ENCODE measurements around the gene PAPSS2.
A peak's percentile ranks its signal among the peaks of the same experiment; 100 is the strongest.
"Not testable (repeated sequence)": the region's sequence is repeated elsewhere in the genome, so short reads cannot be mapped to it uniquely, and the experiment has no call there.

PAPSS2 gene

DNA sequence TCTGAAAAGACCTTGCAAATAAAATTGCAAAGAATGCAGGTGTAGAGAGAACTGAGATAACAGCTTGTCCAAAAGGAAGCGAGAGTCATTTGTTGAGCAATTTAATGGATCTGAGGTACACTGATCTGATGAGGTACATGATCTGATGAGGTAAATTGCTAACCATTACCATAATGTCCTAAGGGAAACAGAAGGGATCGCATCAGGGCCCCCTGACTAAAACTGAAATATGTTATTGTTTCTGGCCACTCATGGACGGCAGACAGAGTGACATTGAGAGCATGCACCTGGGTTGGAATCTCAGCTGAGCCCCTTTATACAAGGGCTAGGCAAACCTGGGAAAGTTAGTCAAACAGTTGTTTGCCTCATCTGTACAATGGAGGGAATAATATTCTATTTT is 15.8 kb upstream of the PAPSS2 start:
- no peak for FAIRE-seq

DNA sequence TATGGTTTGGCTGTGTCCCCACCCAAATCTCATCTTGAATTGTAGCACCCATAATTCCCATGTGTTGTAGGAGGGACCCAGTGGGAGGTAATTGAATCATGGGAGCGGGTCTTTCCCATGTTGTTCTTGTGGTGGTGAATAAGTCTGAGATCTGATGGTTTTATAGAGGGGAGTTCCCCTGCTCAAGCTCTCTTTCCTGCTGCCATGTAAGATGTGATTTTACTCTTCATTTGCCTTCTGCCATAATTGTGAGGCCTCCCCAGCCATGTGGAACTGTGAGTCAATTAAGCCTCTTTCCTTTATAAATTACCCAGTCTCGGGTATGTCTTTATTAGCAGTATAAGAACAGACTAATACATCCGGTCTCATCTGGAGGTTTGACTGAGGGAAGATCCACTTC is 15.2 kb upstream of the PAPSS2 start:
- FAIRE-seq: not testable (repeated sequence)

DNA sequence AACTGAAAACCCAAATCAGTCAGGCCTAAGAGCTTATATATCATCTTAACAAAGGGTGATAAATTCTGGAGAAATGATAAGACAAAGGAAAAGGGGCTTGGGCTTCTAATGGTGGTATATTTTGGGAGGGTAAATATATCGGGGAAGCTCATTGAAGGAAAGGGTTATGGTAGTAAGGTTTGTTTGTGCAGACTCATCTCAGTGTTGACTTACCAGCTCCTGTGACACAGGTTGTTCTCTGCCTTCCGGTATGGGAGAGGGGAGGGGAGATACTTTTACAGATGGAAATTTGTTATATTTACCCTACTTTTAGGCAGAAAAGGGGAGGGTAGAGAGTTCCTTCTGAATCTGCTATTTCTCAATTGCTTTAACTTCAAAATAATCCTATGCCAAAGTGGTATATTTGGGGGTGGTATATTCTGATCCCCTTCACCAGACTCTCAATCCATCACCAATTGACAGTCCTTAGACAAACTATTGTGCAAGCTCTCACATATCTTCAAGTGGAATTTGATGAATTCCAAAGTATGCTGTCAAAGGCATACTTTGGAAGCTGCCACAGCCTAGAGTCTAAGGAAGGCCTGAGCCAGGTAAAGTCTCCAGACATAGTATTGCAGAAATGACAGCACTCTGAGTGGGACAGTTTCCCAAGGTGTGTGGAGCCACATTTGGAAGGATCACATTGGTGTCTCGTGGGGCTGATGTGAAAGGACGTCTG is 13.3 kb upstream of the PAPSS2 start:
- FAIRE-seq: no peak

DNA sequence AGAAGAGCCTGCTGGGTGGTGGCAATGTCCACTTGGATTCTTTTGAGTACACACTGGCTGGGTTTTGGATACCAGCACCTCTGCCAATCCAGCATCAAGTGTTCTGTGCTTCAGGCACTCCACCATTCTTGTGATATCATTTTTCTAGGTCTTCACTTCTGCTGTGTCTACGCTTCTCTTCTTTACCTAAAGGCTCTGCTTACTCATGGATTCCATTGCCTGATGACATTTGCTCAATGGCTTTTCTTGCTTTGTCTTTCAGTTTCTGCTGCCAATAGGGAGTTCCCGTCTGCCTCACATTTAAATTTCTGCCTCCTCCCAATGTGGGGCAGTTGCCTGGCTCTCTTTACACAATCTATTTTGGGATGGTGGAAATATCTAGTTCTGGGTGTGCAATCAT is 12.7 kb upstream of the PAPSS2 start:
- no peak for FAIRE-seq

DNA sequence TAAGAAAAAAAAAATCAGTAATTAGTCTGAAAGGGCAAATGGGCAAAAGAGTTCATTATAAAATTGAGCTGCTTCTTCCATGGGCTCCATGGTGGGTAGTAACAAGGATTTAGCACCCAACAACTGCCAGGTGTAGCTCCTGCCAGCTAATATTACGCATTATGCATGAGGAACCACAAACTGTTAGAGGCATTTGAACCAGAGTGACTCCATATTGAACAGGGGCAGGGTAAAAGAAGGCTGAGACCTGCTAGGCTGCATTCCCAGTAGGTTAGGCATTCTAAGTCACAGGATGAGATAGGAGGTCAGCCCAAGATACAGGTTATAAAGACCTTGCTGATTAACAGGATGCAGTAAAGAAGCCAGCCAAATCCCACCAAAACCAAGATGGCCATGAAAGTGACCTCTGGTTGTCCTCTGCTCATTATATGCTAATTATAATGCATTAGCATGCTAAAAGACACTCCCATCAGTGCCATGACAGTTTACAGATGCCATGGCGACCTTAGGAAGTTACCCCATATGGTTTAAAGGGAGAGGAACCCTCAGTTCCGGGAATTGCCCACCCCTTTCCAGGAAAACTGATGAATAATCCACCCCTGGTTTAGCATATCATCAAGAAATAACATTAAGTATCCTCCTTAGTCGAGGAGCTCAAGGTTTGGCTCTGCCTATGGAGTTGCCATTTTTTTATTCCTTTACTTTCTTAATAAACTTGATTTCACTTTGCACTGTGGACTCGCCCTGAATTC is 8.7 kb upstream of the PAPSS2 start:
- no peak for FAIRE-seq

DNA sequence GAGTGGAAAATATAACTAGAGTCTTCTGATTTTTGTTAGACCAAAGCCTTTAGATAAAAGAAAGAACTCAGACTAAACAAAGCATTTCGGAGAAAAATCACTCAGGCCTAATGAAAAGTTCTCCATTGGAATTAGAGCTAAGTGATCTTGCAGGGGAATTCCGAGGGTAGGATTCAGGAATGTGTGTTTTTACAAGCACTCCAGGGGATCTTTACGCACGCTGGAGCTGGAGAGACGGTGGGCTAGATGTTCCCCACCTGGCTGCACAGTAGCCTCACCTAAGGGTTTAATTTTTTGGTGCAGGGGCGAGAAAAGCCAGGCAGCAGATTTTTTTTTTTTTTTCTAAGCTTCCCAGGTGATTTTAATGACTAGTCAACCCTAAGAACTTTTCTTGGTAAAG is 7.9 kb upstream of the PAPSS2 start:
- no peak for FAIRE-seq

DNA sequence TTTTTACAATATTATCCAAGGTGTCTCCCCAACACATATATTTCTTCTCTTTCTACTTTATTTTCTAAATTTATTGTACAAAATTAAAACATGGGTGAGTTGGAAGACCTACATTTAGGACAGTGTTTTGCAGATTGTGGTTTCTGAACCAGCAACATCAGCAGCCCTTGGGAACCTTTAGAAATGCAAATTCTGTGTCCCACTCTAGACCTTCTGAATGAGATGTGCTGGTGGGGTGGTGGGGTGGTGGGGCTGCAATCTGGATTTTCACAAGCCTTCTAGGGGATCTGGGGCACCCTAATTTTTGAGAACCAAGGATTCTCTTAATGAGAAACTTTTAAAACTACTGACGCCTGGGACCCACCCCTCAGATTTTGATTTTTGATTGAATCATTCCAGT is 7.4 kb upstream of the PAPSS2 start:
- no peak for FAIRE-seq

DNA sequence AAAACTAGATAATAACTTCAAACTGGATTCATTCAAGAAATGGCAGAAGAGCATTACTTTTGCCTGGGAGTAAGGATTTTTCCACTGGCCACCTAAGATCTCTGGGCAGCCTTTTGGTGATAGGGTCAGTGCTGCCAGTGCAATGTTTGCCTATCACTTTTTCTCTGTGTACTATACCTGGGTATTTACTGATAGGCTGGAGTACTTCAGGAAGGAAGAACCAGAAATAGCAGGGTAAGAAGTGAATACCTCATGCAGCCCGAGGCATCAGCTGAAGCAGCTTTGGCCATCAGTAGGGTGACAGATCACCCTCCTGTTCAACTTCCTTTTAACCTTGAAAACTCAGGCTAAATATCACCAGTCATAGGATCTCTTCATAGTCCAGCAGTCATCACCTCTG is 5.5 kb upstream of the PAPSS2 start:
- FAIRE-seq: peak; percentile 86

DNA sequence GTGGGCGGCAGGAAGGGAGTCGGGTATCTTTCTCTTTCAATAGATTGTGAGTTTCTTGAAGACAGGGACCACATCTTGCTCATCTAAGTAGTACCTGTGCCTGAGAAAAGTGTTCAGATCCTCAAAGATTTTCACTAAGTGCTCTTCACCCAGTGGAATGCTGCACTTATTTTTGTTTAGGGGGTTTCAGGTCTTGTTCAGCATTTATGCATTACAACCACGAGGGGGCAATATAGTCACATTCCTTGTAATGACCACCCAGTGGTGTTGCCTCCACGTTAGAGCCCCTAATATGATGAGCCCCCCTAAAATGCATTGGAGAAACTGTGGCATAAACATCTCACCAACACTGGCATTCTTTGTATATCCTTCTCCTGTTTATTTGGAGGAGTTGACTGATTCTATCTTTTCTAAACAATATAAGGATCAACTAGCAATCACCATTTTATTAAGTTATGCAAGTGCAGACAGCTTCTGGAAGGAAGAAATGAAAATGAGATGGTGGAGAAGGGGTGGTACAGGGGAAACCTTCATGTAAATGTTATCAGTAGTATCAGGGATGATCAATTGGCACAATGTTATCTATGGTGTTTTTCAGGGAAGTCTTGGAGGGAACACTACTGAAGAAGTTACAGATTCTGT is 3.1 kb upstream of the PAPSS2 start:
- peak; percentile 47 for FAIRE-seq

DNA sequence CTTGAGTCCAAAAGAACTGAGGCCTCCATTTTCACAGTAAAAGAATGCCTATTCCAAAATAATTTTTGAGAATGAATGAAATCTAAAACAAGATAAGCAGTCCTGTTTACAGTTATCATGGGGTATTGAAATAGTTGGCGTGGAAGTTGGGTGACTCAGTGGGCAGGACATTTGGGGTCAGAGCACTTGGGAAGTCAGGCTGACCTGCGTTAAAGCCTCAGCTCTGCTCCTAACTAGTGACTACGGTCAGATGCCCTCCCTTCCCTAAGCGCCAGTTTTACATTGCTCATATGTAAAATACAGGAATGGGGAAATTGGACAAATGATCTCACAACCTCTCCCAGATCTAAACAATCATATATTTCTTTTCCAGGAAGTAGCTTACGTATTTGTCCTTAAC is 2.3 kb upstream of the PAPSS2 start:
- FAIRE-seq: no peak

DNA sequence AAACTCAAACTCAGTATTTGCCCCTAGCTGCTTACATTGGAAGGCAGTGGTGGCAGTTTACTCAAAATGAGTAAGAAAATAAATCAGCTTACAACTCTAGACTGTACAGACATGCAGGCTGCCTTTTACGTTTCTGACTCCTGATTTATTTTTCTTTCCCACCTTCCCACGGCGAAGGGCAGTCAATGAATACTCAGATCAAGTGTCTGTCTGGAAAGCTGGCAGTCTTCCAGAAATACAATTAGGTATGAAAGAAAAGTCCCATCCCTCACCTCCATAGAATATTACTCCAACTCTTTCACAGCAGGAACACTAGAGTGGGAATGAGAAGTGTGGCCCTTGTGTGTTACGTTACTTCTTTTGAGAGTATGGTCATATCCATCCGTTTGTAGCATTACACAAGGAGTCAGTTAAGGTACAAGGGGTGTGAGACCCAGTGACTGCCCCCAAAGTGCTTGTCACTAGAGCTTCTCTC is 1.3 kb upstream of the PAPSS2 start:
- peak; percentile 13 for FAIRE-seq

DNA sequence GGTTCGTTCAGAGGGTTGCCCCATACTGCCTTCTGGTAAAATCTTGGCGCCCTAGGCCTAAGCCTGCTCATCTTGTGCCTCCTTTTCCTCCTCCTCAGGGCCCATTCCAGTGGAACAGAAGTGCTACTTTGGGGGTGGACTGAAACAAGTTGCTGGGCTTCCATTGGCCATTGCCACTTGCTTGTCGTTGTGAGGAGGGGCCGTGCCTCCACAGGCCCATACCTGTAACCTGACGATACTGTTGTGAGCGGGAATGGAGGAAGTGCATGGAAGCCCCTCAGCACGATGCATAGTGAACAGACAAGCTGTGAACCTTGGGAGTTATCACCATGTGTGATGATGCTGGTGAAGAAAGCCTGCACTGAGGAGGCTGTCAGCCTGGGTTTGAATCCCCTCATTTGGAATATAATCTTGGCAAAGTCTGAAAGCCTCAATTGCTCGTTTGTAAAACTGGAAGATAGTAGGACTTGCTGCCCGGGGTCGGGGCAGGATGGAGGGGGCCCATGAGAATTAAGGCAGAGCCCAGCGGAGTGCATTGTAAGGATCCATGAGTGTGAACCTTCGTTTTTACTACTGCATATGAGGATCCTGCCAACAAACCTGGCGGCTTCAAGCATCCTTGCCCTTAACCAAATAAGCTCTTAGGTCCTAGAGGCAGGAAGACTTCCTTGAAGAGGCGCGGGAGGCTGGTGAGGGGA is 671 bp upstream of the PAPSS2 start:
- FAIRE-seq: no peak

DNA sequence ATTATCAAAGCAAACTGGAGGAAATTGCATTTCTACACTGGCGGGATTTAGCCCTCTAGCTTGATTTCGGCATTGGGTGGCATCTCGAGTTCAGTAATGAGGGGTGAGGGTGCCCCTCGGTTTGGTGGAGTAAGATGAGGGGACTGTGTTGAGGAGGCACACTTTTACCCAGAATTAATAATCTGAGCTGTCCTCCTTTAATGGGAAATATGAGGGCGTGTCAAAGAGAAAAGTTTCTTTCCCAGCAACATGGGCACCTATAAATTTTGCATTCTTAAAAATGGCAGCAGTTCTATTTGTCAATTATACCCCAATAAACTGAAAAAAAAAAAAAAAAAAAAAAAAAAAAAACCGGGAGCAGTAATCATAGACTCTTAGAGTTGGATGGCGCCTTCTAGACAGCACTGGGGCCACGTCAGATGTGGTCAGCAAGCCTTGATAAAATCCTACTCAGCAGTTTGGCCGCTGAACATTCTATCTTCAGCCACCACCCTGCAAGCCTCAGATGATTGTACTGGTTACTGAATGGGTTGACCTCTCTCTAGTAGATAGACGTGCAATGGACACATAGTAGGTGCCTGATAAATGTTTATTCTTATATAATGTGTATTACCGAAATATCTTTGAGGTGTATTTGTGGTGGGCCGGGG is 931 bp downstream of the PAPSS2 start:
- FAIRE-seq: peak; percentile 98

DNA sequence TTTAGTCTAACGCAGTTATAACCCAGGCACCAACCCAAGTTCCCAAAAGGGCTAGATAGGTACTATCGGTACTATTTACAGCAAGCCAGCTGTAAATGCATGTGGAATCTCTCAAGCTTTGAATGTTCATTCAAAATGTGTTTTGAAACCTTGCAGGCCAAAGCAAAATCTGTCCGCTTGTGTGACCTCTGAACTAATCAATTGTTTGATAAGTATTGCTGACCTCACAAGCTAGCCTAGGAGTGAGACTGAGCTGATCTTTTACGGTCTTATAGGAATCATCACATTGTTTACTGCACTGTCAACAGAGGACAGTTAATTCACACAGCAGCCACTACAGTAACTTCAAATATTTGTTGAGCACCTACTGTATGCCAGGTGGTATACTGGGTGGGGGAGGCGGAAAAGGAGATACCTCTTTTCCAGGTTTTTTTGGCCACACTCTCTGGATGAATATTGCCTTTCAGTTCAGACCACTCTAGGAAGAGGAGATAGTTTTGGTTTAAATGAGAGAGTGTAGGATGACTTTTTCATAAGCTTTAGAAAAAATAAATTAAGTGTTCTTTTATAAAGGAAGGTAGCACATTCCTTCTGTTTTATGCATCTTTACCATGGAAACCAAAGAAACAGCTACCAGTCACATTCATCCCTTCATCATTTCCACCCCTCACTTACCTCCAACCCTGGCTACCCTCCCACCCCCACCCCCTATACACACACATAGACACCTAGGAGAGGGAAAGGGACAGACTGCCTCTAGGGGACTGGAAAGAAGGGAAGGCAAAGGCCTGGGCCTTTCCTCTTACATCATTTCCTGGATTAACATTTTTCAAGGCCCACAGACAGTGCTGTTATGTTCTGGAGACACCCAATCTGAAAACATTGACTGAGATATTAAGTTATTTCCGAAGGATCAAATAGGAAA is 2.4 kb downstream of the PAPSS2 start:
- no peak for FAIRE-seq

DNA sequence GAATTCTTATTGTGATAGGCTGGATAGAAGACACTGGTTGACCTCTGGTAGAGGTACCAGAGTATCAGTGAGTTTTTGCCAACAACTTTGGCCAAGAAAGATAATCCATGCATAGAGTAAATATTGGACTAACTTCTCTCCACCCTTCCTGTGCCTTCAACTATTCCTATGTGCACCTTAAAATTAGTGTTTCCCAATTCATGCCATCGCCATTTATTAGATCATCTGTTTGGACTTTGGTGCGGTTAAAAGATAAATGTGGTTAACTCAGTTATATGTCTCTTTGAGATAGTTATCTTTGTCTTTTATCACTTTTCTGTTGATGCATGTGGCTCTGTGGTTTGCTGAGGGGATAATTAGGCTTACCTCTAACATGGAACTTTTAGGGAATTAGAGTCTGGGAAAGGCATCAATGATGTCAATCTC is 4.6 kb downstream of the PAPSS2 start:
- FAIRE-seq: no peak

DNA sequence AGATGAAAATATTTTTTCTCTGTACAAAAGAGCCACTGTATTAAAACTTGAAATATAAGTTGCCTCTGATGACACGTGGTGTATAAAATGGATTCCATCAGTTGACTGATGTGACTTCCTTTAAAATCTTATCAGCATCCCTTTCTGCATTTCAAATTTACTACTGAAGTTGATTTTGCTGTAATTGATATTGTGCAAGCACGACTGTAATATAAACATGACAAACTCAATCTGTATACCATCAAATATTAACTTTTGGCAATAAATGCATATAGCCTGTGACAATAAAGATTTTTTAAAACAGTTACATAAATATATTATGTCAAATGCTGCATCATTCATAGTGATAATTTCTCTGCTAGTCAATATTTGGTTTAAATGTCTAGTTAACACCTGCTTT is 7.8 kb downstream of the PAPSS2 start:
- FAIRE-seq: peak; percentile 47

DNA sequence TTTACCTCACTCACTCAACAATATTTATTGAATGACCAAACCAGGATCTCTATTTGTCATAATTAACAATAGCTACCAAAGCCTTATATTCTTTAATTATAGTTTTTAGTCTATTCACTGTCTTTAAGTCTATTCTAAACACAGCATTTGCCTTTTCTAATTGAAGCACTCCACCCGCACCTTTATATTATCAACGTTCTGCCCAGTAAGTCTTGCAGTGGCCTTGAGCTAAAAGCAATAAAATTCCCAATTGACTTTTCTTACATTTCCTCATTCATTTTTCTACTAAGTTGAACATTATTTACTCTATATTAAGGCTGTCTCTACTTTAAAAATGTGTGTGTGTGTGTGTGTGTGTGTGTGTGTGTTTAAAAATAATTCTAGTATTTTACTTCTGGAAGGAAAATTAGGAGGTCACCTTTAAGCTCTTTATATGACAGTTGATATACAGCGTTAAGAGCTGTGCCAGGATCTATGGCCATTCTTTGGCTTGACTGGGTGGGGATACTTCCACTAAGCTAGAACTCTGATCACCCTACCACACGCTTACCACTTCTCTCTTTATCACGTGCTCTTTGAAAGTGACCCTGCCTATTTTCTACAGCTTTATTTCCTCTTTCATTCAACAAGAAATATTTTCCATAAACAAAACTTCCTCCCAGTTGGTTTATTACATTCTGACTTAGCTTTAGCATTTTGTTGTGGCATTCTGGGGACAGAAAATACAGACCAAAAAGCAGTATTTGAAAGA is 8.8 kb downstream of the PAPSS2 start:
- peak; percentile 82 for FAIRE-seq

DNA sequence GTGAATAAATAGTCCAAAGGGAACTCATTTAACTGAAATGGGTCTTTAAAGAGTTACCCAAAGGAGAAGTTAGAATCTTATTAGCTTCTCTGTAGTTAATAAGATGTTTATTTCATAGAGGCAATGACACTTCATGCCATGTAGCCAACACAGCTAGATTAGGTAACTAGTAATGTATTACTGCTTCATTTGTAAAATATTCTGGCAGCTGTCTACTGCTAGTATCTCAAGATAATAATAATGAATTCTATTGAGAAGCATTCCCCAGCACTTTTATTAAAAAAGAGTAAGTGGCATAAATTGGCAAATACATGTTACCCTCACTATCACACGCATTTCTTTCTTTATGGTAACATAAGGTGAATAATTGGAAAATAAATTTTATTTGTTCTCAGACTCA is 10.1 kb downstream of the PAPSS2 start:
- FAIRE-seq: no peak

DNA sequence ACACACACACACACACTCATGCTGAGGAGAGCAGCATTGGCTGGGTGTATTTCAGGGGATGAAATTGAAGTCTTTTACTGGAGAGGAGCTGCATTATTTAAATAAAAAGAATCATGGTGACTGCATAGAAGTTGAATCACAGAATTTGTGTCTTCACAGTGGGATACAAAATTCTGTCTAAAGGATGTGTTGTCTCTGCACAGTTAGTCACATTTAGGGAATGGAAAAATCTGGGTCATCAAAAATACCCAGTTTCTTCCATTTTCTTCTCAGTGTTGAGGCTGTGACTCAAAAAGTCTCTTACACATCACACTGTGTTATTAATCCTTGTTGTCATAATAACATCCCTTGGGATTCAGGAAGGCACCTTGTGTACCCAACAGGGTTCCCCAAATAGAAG is 10.9 kb downstream of the PAPSS2 start:
- FAIRE-seq: no peak

DNA sequence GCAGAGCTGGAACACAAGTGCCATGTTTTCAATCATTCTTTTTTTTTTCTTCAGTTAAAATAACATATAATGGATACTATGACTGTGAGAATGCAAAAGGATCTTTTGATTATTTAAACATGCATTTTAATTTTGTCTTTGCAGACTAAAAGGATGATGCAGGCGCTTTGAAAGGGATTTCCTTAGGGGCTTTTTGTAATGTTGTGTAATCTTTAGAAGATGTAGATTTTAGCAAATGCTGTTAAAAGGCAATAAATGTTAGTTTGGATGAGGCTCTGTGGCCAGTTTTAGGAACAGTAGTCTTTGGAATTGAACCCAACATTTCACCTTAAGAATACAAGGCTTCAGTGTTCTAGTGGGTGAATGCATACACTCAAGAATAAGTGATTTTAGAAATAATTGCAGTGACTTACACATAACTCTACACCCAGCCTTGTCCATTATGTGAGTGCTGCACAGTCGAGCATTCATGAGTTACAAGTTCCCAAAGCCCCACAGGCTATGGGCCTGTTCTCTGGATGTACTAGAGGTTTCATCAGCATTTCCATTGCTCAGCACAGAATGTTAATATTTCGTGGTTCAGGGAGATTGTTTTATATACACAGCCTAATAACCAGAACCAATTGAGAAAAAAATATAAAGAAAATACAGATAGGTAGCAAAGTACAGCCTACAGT is 11.6 kb downstream of the PAPSS2 start:
- no peak for FAIRE-seq
